DND-41 (cell line): ENCODE data around the gene NRP1.

Experiments
- EZH2 ChIP-seq: IDR thresholded peaks from 3 replicates; pipeline ENCODE4 v1.6.1; 2012; ENCODE audit warnings: borderline replicate concordance, low read depth, mild to moderate bottlenecking, moderate library complexity, low read length, inconsistent platforms; ENCODE audit not compliant: severe bottlenecking
- TF ChIP-seq, protein P1 (sequence below): IDR thresholded peaks from 2 replicates; pipeline ENCODE4 v1.5.1; 2012; ENCODE audit warnings: borderline replicate concordance, low read length, moderate library complexity, mild to moderate bottlenecking; ENCODE audit not compliant: poor library complexity, severe bottlenecking; ENCODE audit errors: extremely low read depth

DNA sequence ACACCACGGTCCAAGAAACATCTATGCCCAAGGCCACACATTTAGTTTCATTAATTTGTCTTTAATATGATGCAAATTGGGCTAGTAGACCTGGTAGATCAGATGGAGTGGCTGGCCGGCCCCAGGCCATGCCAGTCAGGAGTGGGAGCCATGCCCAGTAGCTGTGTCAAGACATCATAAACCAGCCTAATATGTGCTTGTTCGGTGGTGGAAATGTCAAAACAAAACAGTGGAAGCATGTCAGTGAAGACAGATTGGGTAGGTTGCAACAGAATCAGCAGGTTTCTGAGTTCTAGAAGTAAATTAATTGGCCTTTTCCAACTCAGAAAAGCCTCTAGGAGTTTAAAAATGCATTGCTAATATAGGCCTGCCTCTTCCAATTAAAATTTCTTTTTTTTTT, 124.7 kb downstream of the NRP1 start:
- TF ChIP-seq, protein P1, sequence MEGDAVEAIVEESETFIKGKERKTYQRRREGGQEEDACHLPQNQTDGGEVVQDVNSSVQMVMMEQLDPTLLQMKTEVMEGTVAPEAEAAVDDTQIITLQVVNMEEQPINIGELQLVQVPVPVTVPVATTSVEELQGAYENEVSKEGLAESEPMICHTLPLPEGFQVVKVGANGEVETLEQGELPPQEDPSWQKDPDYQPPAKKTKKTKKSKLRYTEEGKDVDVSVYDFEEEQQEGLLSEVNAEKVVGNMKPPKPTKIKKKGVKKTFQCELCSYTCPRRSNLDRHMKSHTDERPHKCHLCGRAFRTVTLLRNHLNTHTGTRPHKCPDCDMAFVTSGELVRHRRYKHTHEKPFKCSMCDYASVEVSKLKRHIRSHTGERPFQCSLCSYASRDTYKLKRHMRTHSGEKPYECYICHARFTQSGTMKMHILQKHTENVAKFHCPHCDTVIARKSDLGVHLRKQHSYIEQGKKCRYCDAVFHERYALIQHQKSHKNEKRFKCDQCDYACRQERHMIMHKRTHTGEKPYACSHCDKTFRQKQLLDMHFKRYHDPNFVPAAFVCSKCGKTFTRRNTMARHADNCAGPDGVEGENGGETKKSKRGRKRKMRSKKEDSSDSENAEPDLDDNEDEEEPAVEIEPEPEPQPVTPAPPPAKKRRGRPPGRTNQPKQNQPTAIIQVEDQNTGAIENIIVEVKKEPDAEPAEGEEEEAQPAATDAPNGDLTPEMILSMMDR: no peak
- TF ChIP-seq EZH2: no peak
